ENCODE results near the gene VWF.

GRCh38 chr12:6166808-6167207 lies 42.3 kb upstream of the VWF start:
- TF ChIP-seq CTCF (IDR thresholded peaks at IDR 0.05): no peak
- no peak for TF ChIP-seq POLR2A (IDR thresholded peaks at IDR 0.05)

Measured in right lobe of liver (tissue), 4 donors.